KMS-11 (cell line): ENCODE data around the gene CELF2.

Experiments
- H2AFZ ChIP-seq: fragments of 200-600 bp; sonication (generic); 2 replicates; pipeline ENCODE4 v1.6.1; 2016; ENCODE audit warnings: antibody characterized with exemption, mixed run types, low read depth
- H3K27ac ChIP-seq: fragments of 200-600 bp; sonication (generic); 2 replicates; pipeline ENCODE4 v1.6.1; 2016; ENCODE audit warnings: mild to moderate bottlenecking, mixed run types
- H3K27me3 ChIP-seq: fragments of 200-600 bp; sonication (generic); 2 replicates; pipeline ENCODE4 v1.6.1; 2017; ENCODE audit warnings: mild to moderate bottlenecking, low read depth, mixed run types, moderate library complexity; ENCODE audit not compliant: insufficient read depth
- H3K36me3 ChIP-seq: fragments of 200-600 bp; sonication (generic); 2 replicates; pipeline ENCODE4 v1.6.1; 2017; ENCODE audit warnings: mild to moderate bottlenecking, mixed run types; ENCODE audit not compliant: insufficient read depth
- H3K4me1 ChIP-seq: fragments of 200-600 bp; sonication (generic); 2 replicates; pipeline ENCODE4 v1.6.1; 2016; ENCODE audit warnings: mild to moderate bottlenecking, low read depth, mixed run types; ENCODE audit not compliant: poor library complexity, severe bottlenecking
- H3K4me2 ChIP-seq: fragments of 200-600 bp; sonication (generic); 2 replicates; pipeline ENCODE4 v1.7.0; 2016; ENCODE audit warnings: mild to moderate bottlenecking, mixed run types
- H3K4me3 ChIP-seq: fragments of 200-600 bp; sonication (generic); IDR thresholded peaks from 2 replicates; pipeline ENCODE4 v1.6.1; 2017; ENCODE audit warnings: low read depth, low read length, mixed read lengths; ENCODE audit not compliant: insufficient read depth
- H3K79me2 ChIP-seq: fragments of 200-600 bp; sonication (generic); 2 replicates; pipeline ENCODE4 v1.6.1; 2016; ENCODE audit warnings: low read depth, mixed run types; ENCODE audit not compliant: insufficient read depth
- H3K9ac ChIP-seq: fragments of 200-600 bp; sonication (generic); 2 replicates; pipeline ENCODE4 v1.6.1; 2016; ENCODE audit warnings: mild to moderate bottlenecking, mixed run types
- H4K20me1 ChIP-seq: fragments of 200-600 bp; sonication (generic); 2 replicates; pipeline ENCODE4 v1.6.1; 2016; ENCODE audit warnings: mild to moderate bottlenecking, mixed run types; ENCODE audit not compliant: insufficient read depth
- CTCF ChIP-seq: fragments of 200-600 bp; sonication (generic); conservative IDR thresholded peaks from 2 replicates; pipeline ENCODE4 v1.6.1; 2017; ENCODE audit warnings: low read depth, mild to moderate bottlenecking, antibody characterized with exemption, low read length, moderate library complexity, mixed read lengths

Gene CELF2

GRCh38 chr10:11097686-11098085 is 80.0 kb downstream of the CELF2 start:
- H3K27me3 ChIP-seq, result no peaks in the 10 kb centered on the region
- H3K4me1 ChIP-seq, result no peaks in the 10 kb centered on the region
- H3K4me2 ChIP-seq, result no peak overlapping the region
- no peaks in the 10 kb centered on the region for H3K79me2 ChIP-seq
- no peak overlapping the region for H2AFZ ChIP-seq
- no peaks in the 10 kb centered on the region for H3K36me3 ChIP-seq
- no peak overlapping the region for H3K4me3 ChIP-seq
- H4K20me1 ChIP-seq, result no peaks in the 10 kb centered on the region
- TF ChIP-seq CTCF, result no peak
- H3K9ac ChIP-seq, result no peak overlapping the region
- no peak overlapping the region for H3K27ac ChIP-seq

DNA sequence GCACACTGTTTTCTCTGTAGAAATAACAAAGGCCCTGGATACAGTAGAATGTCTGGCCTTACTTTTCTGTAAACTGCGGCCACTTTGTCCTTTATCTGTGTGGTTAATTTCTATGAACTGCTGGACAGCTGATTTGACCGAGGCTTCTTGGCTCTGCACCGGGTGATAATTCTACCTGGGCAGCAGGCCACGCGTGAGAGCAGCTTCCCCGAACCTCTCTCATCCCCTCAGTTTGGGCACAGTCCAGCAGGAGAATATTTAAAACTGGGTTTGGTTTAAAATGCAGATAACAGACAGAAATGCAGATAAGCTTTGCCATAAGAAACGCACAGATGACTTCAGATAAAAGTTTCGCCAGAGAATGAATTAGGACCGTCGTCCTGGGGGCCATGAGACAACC is 81.0 kb downstream of the CELF2 start:
- Histone ChIP-seq H4K20me1 (no peaks in the 10 kb centered on the region), H3K9ac (no peak overlapping the region), H3K4me3 (no peak overlapping the region), H3K27ac (no peak overlapping the region), H3K79me2 (no peaks in the 10 kb centered on the region), H3K4me2 (no peak overlapping the region), H3K27me3 (no peaks in the 10 kb centered on the region), H3K4me1 (no peaks in the 10 kb centered on the region), H3K36me3 (no peaks in the 10 kb centered on the region), H2AFZ (no peak overlapping the region)
- TF ChIP-seq CTCF, result no peak

GRCh38 chr10:11104772-11105675 is 87.4 kb downstream of the CELF2 start:
- no peak overlapping the region for H2AFZ ChIP-seq
- no peak overlapping the region for H3K4me2 ChIP-seq

GRCh38 chr10:11105676-11106004 is 88.0 kb downstream of the CELF2 start:
- no peaks in the 10 kb centered on the region for H3K79me2 ChIP-seq
- no peak overlapping the region for H3K4me3 ChIP-seq
- H3K4me1 ChIP-seq, result no peaks in the 10 kb centered on the region
- no peaks in the 10 kb centered on the region for H4K20me1 ChIP-seq
- no peak overlapping the region for H2AFZ ChIP-seq
- no peaks in the 10 kb centered on the region for H3K27me3 ChIP-seq
- H3K4me2 ChIP-seq, result no peak overlapping the region
- no peak overlapping the region for H3K9ac ChIP-seq
- TF ChIP-seq CTCF, result no peak
- H3K36me3 ChIP-seq, result no peaks in the 10 kb centered on the region
- no peak overlapping the region for H3K27ac ChIP-seq

More at GRCh38 chr10:11104772-11105675, 87.4 kb downstream of the CELF2 start:
- Histone ChIP-seq H3K27me3 (no peaks in the 10 kb centered on the region), H3K79me2 (no peaks in the 10 kb centered on the region), H3K27ac (no peak overlapping the region), H3K36me3 (no peaks in the 10 kb centered on the region), H3K9ac (no peak overlapping the region), H3K4me3 (no peak overlapping the region), H4K20me1 (no peaks in the 10 kb centered on the region), H3K4me1 (no peaks in the 10 kb centered on the region)
- no peak for TF ChIP-seq CTCF
